GM12891 (cell line): Measurements from ENCODE around the gene HOXD8.

Experiments
- POLR2A ChIP-seq: IDR thresholded peaks from 2 replicates; pipeline ENCODE4 v1.6.1; 2011; ENCODE audit warnings: low read depth, low read length, control low read depth
- TAF1 ChIP-seq: IDR thresholded peaks from 2 replicates; pipeline ENCODE4 v1.6.1; 2011; ENCODE audit warnings: low read depth, low read length, control low read depth

DNA sequence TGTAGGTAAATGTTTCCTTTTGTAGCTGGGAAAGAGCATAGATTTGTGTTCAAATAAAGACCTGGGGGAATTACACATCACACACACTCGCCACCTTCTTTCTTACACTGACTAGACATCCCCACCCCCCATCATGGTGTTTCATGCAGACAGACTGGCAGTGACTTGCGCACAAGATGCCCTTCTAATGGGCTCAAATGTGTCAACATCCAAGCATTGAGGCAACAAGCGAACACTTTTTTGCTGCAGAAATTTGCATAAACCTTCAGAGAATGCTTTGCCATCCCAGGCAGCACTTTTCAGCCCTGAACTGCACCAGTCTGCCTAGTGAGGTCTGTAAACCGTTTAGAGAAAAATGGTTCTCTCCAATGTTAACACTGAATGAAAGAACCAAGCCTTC, 4.5 kb downstream of the HOXD8 start:
- no peak for TF ChIP-seq TAF1
- no peak for TF ChIP-seq POLR2A
